ENCODE results near the gene LDLRAD1. TPM values are rescaled to one million over a fixed set of nuclear protein-coding genes. Genes with fewer than 3 reads are reported as not detected.

Gene LDLRAD1
- total and polyA plus RNA-seq, 4 donors, result 8.0 to 30.1 (median 26.8) TPM

DNA sequence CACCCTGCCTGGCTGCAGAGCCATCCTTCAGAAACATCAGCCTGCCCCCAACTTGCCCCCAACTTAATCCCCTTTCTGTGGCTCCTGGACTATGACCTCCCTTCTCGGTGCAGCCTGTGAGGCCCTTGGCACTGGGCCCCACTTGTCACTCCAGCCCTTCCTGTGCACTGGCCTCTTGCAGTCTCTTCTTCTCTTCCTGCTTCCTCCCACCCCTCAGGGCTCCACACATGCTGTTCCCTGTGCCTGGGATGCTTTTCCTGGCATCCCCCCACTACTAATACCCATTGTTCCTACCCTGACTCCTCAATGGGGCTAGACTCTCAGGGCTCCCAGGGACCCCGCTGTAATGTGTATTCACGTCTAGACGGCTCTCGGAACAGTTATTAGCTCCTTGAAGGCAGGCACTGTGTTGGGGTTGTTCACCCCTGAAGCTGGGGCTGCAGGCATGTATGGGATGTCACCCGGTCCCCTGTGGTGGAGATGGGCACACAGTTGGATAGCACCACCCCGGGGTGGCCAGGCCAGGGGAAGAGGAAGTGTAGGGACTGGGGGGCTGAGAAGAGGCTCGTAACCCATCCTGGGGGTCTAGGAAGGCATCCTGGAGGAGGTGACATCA is 4.5 kb downstream of the LDLRAD1 start:
- no peaks in the 10 kb centered on the region for H3K4me1 ChIP-seq (ENCODE audit: control insufficient read depth in 5 of 5, insufficient read depth in 5 of 5, low read length in 5 of 5)
- no peak overlapping the region for H3K27ac ChIP-seq (ENCODE audit: low read depth in 1 of 2, low read length in 1 of 2)
- 75 to 80% methylated on average over 8 of the region's 8 CpGs for WGBS, 2 donors
- DNase-seq (no peak), ATAC-seq (ENCODE audit: insufficient read depth, low FRiP score) (no peak)
- TF ChIP-seq, protein P1, sequence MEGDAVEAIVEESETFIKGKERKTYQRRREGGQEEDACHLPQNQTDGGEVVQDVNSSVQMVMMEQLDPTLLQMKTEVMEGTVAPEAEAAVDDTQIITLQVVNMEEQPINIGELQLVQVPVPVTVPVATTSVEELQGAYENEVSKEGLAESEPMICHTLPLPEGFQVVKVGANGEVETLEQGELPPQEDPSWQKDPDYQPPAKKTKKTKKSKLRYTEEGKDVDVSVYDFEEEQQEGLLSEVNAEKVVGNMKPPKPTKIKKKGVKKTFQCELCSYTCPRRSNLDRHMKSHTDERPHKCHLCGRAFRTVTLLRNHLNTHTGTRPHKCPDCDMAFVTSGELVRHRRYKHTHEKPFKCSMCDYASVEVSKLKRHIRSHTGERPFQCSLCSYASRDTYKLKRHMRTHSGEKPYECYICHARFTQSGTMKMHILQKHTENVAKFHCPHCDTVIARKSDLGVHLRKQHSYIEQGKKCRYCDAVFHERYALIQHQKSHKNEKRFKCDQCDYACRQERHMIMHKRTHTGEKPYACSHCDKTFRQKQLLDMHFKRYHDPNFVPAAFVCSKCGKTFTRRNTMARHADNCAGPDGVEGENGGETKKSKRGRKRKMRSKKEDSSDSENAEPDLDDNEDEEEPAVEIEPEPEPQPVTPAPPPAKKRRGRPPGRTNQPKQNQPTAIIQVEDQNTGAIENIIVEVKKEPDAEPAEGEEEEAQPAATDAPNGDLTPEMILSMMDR (IDR thresholded peaks at IDR 0.05; ENCODE audit: control extremely low read depth, extremely low read depth), result no peak
- H3K4me3 ChIP-seq, result no peak overlapping the region
- no peaks in the 10 kb centered on the region for H3K9me3 ChIP-seq (ENCODE audit: control insufficient read depth in 4 of 4, insufficient read depth in 3 of 4, low read length in 3 of 4)
- H3K9ac ChIP-seq (ENCODE audit: insufficient read depth in 1 of 2, low read length in 2 of 2), result no peak overlapping the region
- H3K27me3 ChIP-seq (ENCODE audit: control insufficient read depth in 3 of 3, insufficient read depth in 3 of 3, low read length in 2 of 3), result peaks cover 0 to 2% (median 0%) of the 10 kb centered on the region in 3 donors
- H3K36me3 ChIP-seq (ENCODE audit: control insufficient read depth in 4 of 4, insufficient read depth in 4 of 4, low read length in 4 of 4), result no peaks in the 10 kb centered on the region

DNA sequence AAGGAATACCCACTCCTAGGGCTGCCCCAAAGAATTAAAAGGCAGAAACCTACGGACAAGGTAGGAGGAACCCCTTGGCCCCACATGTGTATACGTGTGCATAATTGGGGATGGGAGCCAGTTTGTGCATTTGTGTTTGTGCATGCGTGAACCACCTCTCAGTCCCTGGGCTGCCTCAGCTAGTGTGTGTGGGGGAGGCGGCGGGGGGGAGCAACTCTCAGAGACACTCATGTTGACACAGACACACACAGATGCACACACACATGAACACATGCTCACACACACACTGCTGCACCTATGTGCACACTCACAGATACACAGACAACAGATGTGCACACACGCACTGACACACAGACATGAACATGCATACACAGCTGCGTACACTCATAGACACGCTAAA is 5.1 kb downstream of the LDLRAD1 start:
- no peak for DNase-seq
- Histone ChIP-seq H3K27me3 (ENCODE audit: control insufficient read depth in 3 of 3, insufficient read depth in 3 of 3, low read length in 2 of 3) (peaks cover 0 to 2% (median 0%) of the 10 kb centered on the region in 3 donors), H3K36me3 (ENCODE audit: control insufficient read depth in 4 of 4, insufficient read depth in 4 of 4, low read length in 4 of 4) (no peaks in the 10 kb centered on the region), H3K9ac (ENCODE audit: insufficient read depth in 1 of 2, low read length in 2 of 2) (no peak overlapping the region), H3K9me3 (ENCODE audit: control insufficient read depth in 4 of 4, insufficient read depth in 3 of 4, low read length in 3 of 4) (no peaks in the 10 kb centered on the region), H3K4me3 (no peak overlapping the region), H3K27ac (ENCODE audit: low read depth in 1 of 2, low read length in 1 of 2) (no peak overlapping the region), H3K4me1 (ENCODE audit: control insufficient read depth in 5 of 5, insufficient read depth in 5 of 5, low read length in 5 of 5) (no peaks in the 10 kb centered on the region)
- ATAC-seq (ENCODE audit: insufficient read depth, low FRiP score), result no peak
- WGBS, 2 donors, result 83 to 89% methylated on average over 8 of the region's 8 CpGs
- TF ChIP-seq, protein P1 (IDR thresholded peaks at IDR 0.05; ENCODE audit: control extremely low read depth, extremely low read depth), result no peak

DNA sequence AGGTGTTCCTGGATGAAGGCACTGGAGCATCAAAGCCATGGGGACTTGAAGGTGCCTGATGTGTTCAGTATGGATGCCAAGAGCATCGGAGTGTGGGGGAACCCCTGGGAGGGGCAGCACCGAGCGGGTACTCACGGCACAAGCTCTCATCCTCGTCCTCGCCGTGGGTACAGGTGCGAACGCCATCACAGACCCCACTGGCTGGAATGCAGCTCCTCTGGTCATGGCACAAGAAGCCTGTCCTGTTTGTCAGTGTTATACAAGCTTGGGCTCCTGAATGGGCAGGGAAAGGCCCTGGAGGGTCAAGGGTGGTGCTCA is 6.0 kb downstream of the LDLRAD1 start:
- TF ChIP-seq, protein P1 (IDR thresholded peaks at IDR 0.05; ENCODE audit: control extremely low read depth, extremely low read depth), result no peak
- H3K27me3 ChIP-seq (ENCODE audit: control insufficient read depth in 3 of 3, insufficient read depth in 3 of 3, low read length in 2 of 3), result peaks cover 0 to 2% (median 0%) of the 10 kb centered on the region in 3 donors
- no peaks in the 10 kb centered on the region for H3K36me3 ChIP-seq (ENCODE audit: control insufficient read depth in 4 of 4, insufficient read depth in 4 of 4, low read length in 4 of 4)
- no peak overlapping the region for H3K4me3 ChIP-seq
- H3K4me1 ChIP-seq (ENCODE audit: control insufficient read depth in 5 of 5, insufficient read depth in 5 of 5, low read length in 5 of 5), result no peaks in the 10 kb centered on the region
- DNase-seq, result no peak
- H3K9ac ChIP-seq (ENCODE audit: insufficient read depth in 1 of 2, low read length in 2 of 2), result no peak overlapping the region
- no peak overlapping the region for H3K27ac ChIP-seq (ENCODE audit: low read depth in 1 of 2, low read length in 1 of 2)
- 86 to 93% methylated on average over 9 of the region's 9 CpGs for WGBS, 2 donors
- no peaks in the 10 kb centered on the region for H3K9me3 ChIP-seq (ENCODE audit: control insufficient read depth in 4 of 4, insufficient read depth in 3 of 4, low read length in 3 of 4)
- ATAC-seq (ENCODE audit: insufficient read depth, low FRiP score), result no peak

Measured in lung (tissue), 12 donors.